ENCODE measurements around the gene IGSF3.

IGSF3 gene

DNA sequence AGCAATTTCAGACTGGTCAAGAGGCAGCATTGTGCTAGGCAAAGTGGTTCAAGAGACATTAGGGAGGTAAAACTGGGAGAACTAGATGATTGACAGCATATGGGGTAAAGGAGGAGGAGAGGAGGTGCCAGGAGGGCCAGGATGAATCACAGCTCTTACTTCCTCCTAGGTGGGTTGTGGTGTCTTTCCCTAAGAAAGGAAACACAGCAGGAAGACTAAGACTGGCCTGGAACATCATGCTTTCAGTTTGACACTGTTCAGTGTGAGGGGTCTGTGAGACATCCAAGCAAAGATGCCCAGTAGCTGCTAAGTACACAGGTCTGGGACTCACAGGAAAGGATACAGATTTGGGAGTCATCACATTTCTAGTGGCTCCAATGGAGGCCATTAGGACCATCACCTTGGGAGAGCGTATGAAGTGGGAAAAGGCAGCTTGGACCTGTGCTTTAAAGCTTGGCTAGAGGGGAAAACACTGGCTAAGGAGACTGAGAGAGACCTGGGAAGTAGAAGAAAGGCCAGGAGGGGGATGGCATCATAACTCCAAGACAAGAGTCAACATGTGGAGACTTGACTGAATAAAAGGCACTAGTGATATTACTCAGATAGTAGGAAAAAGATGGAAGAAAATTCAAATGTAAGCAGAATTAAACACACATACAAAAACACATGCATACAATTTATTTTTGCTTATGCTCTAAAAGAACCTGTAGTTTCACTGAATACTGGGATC, 114.0 kb downstream of the IGSF3 start:
- DNase-seq = no peak

DNA sequence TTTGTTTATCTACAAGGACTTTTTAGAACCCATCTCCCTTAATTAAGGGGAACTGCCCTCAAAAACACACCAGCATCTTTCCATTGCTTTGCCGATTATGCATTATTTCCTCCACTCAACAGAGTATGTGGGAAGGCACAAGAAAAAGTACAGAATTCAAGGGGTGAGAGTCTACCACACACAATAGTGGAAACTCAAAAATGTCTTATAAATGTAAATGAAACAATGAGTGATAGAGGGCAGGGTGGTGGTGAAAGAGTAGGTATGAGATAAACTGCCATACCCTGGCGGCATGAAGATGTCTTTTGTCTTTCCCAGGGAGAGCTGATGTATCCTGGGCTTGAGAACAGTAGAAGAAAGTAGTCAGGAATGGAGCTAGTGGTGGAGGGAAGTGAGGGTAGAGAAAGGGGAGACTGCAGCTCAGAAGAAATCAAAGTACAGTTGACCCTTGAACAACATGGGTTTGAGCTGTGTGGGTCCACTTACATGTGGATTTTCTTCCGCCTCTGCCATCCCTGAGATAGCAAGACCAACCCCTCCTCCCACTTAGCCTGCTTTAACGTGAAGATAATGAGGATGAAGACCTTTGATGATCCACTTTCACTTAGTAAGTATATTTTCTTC, 121.1 kb downstream of the IGSF3 start:
- DNase-seq = no peak

DNA sequence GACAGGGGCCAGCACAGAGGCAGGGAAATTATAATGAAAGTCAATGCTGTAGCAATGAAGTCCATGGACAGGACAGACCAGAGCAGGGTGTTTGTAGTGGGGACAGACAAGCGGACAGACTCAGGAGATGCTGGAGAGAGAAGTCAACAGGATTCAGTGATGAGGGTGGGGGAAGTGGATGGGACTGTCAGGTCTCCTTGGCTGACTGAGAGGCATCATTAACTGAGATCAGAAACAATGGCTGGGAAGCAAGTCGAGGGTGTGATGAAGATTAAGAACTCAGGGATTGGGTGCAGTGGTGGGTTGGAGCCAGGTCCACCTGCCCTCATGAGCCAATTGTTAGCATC, 122.2 kb downstream of the IGSF3 start:
- no peak for DNase-seq

DNA sequence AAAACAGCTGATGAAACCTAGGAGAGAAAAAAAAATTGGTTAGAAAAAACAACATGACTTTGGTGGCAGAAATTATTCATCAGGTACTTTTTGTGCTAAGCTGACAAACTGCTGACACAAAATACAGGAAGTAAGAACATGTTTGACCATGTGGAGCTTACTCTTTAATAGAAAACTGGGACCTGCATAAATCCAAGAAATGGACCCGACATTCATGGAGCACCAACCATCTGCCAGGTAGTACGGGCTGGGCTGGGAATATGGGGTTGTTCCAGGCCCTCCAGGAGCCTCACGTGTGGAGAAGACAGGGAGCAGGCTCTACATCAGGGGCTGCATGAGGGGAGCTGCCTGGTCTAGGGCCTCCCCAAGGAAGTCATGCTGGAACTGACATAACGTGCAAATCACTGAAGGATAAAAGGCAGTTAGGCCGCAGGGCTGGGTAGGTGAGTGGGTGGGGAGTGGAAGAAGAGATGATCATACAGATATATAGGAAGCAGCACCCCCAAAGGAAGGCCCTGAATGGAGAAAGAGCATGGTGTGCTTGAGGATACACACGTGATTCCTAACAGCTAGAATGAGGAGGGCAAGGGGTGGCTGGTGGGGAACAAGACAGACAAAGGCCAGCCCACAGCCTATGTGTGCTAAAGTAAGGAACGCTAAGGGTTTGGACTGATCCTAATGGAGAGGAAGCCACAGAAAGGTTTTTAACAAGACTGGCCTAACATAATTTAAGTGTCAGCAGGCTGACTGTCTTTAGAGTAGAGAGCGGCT, 122.8 kb downstream of the IGSF3 start:
- DNase-seq = no peak

DNA sequence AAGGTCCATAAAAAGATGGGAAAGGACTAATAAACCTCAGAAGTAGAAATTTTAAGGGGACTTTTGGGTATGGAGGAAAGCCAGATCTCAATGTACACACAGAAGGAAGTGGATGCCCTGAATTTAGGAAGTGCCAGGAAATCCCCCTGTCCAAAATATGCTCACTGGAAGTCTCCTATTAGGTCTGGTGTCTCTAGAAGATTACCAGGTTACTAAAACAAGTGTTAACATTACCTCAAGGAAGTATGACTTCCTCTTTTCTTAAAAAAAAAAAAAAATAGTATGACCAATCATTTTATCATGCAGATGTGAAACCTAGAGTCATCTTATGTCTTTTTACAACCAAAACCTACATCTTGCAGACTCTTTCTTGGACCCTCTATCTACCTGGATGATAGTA, 127.4 kb downstream of the IGSF3 start:
- DNase-seq = no peak

DNA sequence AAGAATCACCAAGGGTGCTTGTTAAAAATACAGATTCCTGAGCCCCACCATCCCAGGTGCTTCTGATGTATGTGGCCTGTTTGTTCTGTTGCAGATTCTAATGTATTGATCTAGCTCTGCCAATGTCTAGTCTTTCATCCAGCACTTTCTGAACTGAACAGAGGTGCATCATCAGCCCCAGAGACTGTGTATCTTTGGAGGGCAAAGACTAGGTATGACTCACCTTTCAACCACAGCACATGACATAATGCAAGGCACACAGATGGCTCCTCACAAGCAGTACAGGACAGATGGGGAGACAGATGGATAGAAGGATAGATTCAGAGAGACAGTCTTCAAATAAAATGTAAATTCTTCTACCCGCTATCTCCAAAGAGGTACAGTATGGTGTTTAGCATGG, 129.0 kb downstream of the IGSF3 start:
- DNase-seq = peak; percentile 55

DNA sequence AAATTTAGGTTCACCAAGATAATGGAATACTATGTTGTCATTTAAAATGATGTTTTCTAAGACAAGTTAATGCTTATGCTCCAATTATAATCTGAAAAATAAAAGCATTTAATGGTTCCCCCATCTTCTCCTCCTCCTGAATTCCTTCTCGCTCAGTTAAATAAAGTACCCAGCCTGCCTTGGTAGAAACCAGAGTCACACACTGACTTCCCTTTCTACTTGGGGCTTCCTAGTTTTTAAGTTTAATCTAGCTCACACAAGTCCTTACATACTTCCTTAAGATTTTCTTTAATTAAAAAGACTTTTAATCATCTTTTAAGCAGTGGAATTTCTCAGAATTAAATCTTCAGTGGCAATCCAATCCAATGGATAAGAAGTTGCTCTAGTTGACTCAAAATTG, 129.6 kb downstream of the IGSF3 start:
- DNase-seq = no peak

DNA sequence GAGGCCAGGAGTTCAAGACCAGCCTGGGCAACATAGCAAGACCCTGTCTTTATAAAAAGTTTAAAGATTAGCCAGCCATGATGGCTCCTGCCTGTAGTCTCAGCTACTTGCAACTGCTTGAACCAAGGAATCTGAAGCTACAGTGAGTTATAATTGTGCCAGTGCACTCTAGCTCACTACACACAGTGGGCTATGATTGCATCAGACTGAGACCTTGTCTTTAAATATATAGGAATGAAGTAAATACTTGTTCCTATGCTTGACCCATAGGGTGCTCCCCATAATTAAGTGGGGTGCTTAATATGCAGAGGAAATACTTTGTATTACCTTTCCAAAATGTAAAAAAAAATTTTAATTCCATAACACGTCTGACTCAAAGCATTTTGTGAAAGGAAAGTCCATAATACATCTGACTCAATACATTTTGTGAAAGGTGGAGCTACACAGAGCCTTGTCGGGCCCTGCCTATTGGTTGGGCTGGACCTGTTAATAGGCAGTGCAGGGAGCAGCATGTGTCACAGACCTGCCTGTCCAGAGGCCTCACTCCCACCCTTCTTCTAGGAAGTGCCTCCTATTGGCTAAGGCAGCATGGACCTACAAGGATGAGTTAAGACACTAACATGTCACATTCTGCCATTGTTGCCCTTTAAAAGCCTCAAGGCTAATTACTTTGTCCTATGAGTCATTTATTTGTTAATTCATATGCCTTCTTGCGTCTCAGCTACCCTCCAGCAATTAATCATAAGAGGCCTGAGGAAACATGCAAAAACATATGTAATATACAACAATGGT, 130.3 kb downstream of the IGSF3 start:
- DNase-seq = peak; percentile 23

DNA sequence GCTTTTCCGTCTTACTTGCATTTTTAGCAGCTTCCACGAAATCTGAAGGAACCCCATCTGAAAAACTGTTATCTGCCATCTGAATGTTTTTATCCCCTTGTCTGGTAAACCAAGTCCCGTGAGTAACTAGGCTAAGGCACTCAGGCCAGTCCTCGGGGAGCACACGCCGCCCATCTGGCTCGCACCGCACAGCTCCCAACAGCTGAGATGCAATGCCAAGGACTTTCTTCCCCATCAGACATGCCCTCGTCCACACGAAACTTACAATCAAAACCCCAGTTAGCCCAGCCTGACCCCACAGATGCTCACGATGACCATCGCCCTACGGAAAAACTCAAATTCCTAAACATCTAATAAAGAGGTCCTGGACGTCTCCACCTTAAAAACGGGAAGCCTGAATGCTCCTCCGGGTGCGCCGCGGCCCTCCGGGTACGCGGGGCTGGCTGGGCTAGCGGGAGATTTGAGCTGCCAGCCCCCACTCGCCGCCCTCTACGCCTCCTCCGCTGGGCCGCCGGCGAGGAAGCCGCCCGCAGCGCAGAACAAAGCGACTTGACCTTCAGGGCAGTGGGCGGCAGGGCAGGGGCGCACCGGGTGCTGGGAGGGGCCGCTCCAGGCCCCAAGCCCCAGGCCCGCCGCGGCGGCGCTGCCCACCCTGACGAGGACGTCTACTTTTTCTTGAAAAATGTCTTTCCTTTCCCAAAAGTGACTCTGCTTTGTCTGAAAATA, 133.4 kb downstream of the IGSF3 start:
- DNase-seq = no peak

DNA sequence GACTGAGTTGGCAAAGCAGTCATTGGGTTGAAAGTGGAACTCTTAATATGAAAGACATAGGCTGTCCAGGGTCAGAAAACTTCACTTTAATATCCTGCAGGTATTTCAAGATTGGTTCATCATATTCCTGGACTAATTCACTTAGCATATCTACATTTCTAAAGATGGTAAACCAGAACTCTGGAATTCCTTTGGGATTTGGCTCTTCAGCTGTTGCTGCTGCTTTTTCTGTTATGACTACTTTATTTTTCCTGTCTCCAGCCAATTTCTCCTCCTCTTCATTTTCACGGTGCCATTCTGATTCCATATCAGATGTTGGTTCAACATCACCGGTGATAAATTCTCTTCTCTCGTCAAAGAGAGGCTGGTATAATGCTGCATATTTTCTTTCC, 134.1 kb downstream of the IGSF3 start:
- DNase-seq = no peak

DNA sequence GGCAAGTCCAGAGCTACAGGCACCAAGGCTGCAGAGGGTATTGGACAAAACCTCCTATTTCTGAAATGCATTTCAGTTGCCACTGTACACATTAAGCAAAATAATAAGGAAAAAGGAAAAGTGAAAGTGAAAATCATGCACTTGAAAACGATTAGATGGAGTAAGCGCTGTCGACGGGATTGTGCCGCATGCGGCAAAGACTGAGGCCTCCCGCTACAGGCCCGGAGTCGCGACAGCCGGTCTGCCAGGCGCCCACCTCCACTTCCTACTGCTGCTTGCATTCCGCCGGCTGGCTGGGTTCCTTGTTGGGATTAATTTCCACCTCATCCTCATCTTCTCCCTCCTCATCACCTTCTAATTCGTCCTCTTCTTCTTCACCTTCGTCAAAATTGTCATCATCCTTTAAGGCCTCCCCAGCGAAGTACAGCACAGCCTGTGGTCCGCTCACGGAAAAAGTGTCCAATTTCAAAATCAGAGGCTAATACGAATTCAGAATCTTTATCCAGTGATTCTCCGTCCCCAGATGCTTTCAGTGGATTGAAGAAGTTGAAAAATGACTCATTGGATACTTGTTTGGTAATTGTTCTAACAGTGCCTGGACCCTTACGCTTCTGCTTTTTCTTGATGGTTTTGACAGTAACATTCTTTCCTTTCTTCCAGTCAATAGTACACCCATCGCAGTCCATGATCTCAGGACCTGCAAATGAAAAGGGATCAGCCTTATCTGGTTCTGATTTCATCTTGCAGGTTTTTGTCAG, 134.7 kb downstream of the IGSF3 start:
- DNase-seq = no peak

DNA sequence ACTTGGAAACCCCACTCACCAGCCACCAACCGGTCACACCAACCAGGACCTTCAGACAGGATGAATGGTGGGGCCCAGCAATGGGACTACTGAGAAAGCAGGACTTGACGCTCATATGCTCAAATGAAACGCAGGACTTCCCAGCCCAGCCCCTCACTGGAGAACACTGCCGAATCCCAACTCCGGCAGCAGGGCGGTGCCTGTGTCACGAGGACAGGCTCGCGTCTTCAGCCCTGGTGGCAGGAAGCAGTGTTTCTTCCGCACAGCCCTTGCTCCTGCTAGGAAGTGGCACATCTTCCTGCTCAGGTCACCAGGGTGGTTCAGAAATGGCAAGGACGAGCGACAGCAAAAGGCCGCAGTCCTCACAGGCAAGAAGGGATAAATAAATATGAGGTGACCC, 135.6 kb downstream of the IGSF3 start:
- no peak for DNase-seq

DNA sequence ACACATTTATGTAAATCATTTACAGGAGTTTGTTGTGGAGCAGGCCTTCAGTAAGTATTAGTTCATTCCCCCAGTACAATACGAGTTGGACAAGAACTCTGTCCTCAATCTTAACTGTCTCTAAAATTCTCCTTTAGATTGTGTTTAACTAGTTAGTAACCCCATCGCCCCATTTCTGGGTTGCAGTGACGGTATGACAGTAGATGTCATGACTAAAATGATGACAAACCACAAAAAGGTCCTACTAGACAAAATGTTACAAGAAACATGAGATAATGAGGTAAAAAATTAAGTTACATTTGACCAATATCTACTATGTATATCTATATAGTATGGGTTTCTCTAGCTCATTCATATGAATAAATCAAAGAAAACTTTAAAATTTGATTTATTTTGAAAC, 137.9 kb downstream of the IGSF3 start:
- no peak for DNase-seq

DNA sequence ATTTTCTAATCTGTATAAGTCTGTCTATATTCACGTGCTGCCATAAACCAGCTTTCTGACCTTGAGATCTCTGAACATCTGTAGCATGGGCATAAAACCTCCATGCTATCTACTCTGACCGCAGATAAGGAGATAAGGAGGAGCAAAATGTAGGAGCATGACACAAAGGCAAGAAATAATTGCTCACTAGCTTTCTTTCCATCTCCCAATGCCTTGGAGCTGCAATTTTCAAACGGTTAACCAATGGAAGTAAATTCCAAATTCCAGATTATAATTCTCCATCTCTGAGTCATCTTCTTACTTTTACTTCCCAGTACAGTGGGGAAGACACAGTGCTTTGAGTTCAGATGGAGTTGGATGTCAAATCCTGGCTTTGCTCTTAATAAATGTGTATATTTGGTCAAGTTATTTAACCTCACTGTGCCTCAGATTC, 138.3 kb downstream of the IGSF3 start:
- DNase-seq = no peak

DNA sequence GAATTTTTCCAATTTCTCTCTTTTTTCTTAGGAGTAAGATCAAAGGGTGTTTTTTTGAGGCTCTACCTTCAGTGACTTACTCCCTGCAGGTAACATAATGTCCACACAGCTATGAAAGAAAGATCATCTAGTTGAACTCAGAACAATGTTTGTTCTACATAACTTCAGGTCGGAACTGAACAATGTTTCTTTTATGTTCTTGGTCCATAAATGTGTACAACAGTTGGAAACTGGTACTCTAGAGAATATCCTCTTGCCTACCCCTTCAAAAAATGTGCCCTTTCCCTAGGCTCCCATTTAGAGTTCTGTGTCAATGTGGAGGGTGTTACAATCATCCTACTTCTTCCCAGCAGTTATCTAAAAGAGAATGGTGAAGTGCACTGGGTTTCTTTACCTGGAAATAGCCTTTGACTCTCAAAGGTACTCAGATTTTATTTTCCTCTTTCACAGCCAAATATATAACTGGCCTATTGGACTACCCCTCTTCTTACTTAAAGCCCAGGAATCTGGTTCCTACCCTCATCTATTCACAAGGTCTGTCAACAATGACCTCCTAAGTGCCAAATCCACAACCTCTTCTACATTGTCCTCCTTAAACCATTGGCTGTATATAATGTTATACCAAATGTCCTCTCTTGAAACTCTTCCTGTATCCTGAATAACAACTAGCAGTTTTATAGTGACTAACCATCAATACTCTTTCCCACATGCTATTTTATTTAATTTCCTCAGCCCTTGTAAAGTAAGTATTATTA, 139.0 kb downstream of the IGSF3 start:
- DNase-seq = no peak

DNA sequence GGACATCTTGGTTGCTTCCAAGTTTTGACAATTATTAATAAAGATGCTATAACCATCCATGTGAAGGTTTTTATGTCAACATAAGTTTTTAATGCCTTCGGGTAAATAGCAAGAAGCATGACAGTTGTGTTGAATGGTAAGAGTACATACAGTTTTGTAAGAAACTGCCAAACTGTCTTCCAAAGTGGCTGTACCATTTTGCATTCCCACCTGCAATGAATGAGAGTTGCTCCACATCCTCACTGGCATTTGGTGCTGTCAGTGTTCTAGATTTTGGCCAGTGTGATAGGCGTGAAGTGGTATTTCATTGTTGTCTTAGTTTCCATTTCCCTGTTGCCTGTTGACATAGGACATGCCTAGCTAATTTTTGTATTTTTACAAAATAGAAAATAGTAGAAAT, 142.1 kb downstream of the IGSF3 start:
- no peak for DNase-seq
